ENCODE measurements around the gene SLAMF7.
"Not testable (repeated sequence)": the region's sequence is repeated elsewhere in the genome, so short reads cannot be mapped to it uniquely, and the experiment has no call there.

SLAMF7 gene

GRCh38 chr1:160779626-160780397 is 40.8 kb downstream of the SLAMF7 start:
- peak; percentile 3 for DNase-seq (ENCODE audit: low read depth)
- TF ChIP-seq CTCF (IDR thresholded peaks at IDR 0.05; ENCODE audit: low read length, missing control alignments) = peak; percentile 30
- no peak overlapping the region for H3K4me3 ChIP-seq (replicated peaks; ENCODE audit: low read depth, low read length)

- DNase-seq (ENCODE audit: low read depth) = no peak
These were observed 41.3 kb downstream of the SLAMF7 start for GRCh38 chr1:160780398-160780755.

GRCh38 chr1:160781186-160781766 is 42.2 kb downstream of the SLAMF7 start:
- H3K4me3 ChIP-seq (replicated peaks; ENCODE audit: low read depth, low read length) = no peak overlapping the region
- no peak for TF ChIP-seq CTCF (IDR thresholded peaks at IDR 0.05; ENCODE audit: low read length, missing control alignments)
- DNase-seq (ENCODE audit: low read depth) = no peak

More at GRCh38 chr1:160780398-160780755, 41.3 kb downstream of the SLAMF7 start:
- H3K4me3 ChIP-seq (replicated peaks; ENCODE audit: low read depth, low read length) = no peak overlapping the region
- TF ChIP-seq CTCF (IDR thresholded peaks at IDR 0.05; ENCODE audit: low read length, missing control alignments) = no peak

GRCh38 chr1:160781914-160782689 is 43.1 kb downstream of the SLAMF7 start:
- DNase-seq (ENCODE audit: low read depth) = no peak
- TF ChIP-seq CTCF (IDR thresholded peaks at IDR 0.05; ENCODE audit: low read length, missing control alignments) = no peak
- H3K4me3 ChIP-seq (replicated peaks; ENCODE audit: low read depth, low read length) = no peak overlapping the region

- DNase-seq (ENCODE audit: low read depth); H3K4me3 ChIP-seq (replicated peaks; ENCODE audit: low read depth, low read length): not testable (repeated sequence)
These were observed 44.1 kb downstream of the SLAMF7 start for GRCh38 chr1:160782988-160783765.

- DNase-seq (ENCODE audit: low read depth) = no peak
- no peak for TF ChIP-seq CTCF (IDR thresholded peaks at IDR 0.05; ENCODE audit: low read length, missing control alignments)
- no peak overlapping the region for H3K4me3 ChIP-seq (replicated peaks; ENCODE audit: low read depth, low read length)
These were observed 50.1 kb downstream of the SLAMF7 start for GRCh38 chr1:160789051-160789701.

All from fibroblast of pulmonary artery (primary cell).